ENCODE results near the gene FAP. TPM values are rescaled to one million over a fixed set of nuclear protein-coding genes. Genes with fewer than 3 reads are reported as not detected.

FAP gene
- total and polyA plus RNA-seq, 9 of the 15 experiments (the other 6 are each of a cell fraction or from before 2014, with no cell fraction given) = not detected

- no peak for TF ChIP-seq PURB (CRISPR knock-in tag; IDR thresholded peaks at IDR 0.05; ENCODE audit: low read depth)
- no peak for TF ChIP-seq ZNF436 (CRISPR knock-in tag; IDR thresholded peaks at IDR 0.05)
- no peak for TF ChIP-seq ZNF76 (CRISPR knock-in tag; IDR thresholded peaks at IDR 0.05; ENCODE audit: borderline replicate concordance)
- TF ChIP-seq TFAM (CRISPR knock-in tag; conservative IDR thresholded peaks at IDR 0.05) = no peak
- no peak for TF ChIP-seq E2F6 (IDR thresholded peaks at IDR 0.05; ENCODE audit: borderline replicate concordance in 1 of 2, extremely low read depth in 1 of 2, insufficient read depth in 1 of 2, insufficient read length in 1 of 2, low read depth in 1 of 2, low read length in 1 of 2, poor library complexity in 1 of 2, severe bottlenecking in 1 of 2)
- no peak for TF ChIP-seq CBX8 (IDR thresholded peaks at IDR 0.05; ENCODE audit: borderline replicate concordance, extremely low read depth, low read depth, low read length, poor library complexity, severe bottlenecking)
- TF ChIP-seq SMAD2 (IDR thresholded peaks at IDR 0.05; ENCODE audit: low read depth, low read length) = no peak
- no peak for TF ChIP-seq MAZ (CRISPR knock-in tag; conservative IDR thresholded peaks at IDR 0.05 in 1 of 2, IDR thresholded peaks at IDR 0.05 in 1 of 2)
- no peak for TF ChIP-seq PHTF2 (CRISPR knock-in tag; IDR thresholded peaks at IDR 0.05)
Measured at GRCh38 chr2:162232027-162232426, 11.2 kb downstream of the FAP start (continued).

- DNase-seq (ENCODE audit: extremely low read depth in 1 of 4, low spot score in 3 of 4) (no peak), FAIRE-seq (no peak), ATAC-seq (no peak)
- Histone ChIP-seq H3K27ac (ENCODE audit: extremely low read depth, low read depth, low read length) (no peak overlapping the region), H3K4me2 (ENCODE audit: insufficient read depth, low read length) (no peak overlapping the region), H3K9me1 (ENCODE audit: control insufficient read depth, insufficient read depth, low read length) (no peaks in the 10 kb centered on the region), H3K27me3 (ENCODE audit: control insufficient read depth in 2 of 2, insufficient read depth in 2 of 2, low read length in 2 of 2) (no peaks in the 10 kb centered on the region), H2AFZ (ENCODE audit: low read depth, low read length) (no peak overlapping the region), H4K20me1 (replicated peaks; ENCODE audit: control insufficient read depth, insufficient read depth, low read length) (no peaks in the 10 kb centered on the region), H3K4me1 (replicated peaks in 1 of 2; ENCODE audit: control insufficient read depth in 2 of 2, insufficient read depth in 2 of 2, low read length in 2 of 2) (no peaks in the 10 kb centered on the region), H3K9ac (ENCODE audit: insufficient read depth in 1 of 2, low read depth in 2 of 2, low read length in 2 of 2) (no peak overlapping the region), H3K4me3 (no peak overlapping the region), H3K36me3 (ENCODE audit: control insufficient read depth, insufficient read depth, low read length) (no peaks in the 10 kb centered on the region), H3K79me2 (ENCODE audit: control insufficient read depth, insufficient read depth, low read length) (no peaks in the 10 kb centered on the region), H3K9me3 (replicated peaks; ENCODE audit: control insufficient read depth, insufficient read depth, low read depth, low read length) (0 out of 2 replicates have a peak, but pooled peaks cover 2% of the 10 kb centered on the region)
- intact Hi-C loops (cut with micrococcal nuclease) = no loop called here
- in situ Hi-C loops (cut with MboI) = no loop called here
- POLR2A ChIA-PET = no interaction called here
- CTCF ChIA-PET (ENCODE audit: low intra/inter-chr PET ratio) = no interaction called here
- BruUV-seq (replicated peaks) = no TSS peak
- no peak for TF ChIP-seq TAL1 (IDR thresholded peaks at IDR 0.05)
- TF ChIP-seq FOXJ3 (CRISPR knock-in tag; IDR thresholded peaks at IDR 0.05) = no peak
- no peak for TF ChIP-seq RBM34 (IDR thresholded peaks at IDR 0.05; ENCODE audit: borderline replicate concordance, insufficient read depth, low read length)
- no peak for TF ChIP-seq RBM17 (IDR thresholded peaks at IDR 0.05; ENCODE audit: borderline replicate concordance, low read depth, low read length)
- TF ChIP-seq ZFP30 (CRISPR knock-in tag; IDR thresholded peaks at IDR 0.05; ENCODE audit: borderline replicate concordance) = no peak
- no peak for TF ChIP-seq BCL6 (CRISPR knock-in tag; IDR thresholded peaks at IDR 0.05)
- TF ChIP-seq SAFB2 (IDR thresholded peaks at IDR 0.05; ENCODE audit: borderline replicate concordance, low read depth, low read length, severe bottlenecking) = no peak
- TF ChIP-seq BRF2 (IDR thresholded peaks at IDR 0.05; ENCODE audit: borderline replicate concordance, insufficient read depth, insufficient read length) = no peak
- TF ChIP-seq PCBP1 (IDR thresholded peaks at IDR 0.05; ENCODE audit: low read depth, low read length, poor library complexity, severe bottlenecking) = no peak
- TF ChIP-seq PRMT5 (CRISPR knock-in tag; IDR thresholded peaks at IDR 0.05) = no peak
- no peak for TF ChIP-seq KLF1 (tag; IDR thresholded peaks at IDR 0.05)
- WGBS (ENCODE audit: insufficient coverage, low coverage, missing lambda C conversion rate) = 6% methylated on average over 1 of the region's 1 CpG
Measured at GRCh38 chr2:162230761-162231160, 12.5 kb downstream of the FAP start.

All from K562 (cell line).